ENCODE data around the gene CRACDL. TPM values are rescaled to one million over a fixed set of nuclear protein-coding genes. Genes with fewer than 3 reads are reported as not detected.

CRACDL gene
- total and polyA plus RNA-seq, 2 of the 13 experiments (the other 11 are each of a cell fraction or from before 2014, with no cell fraction given) = 0.15 to 0.26 TPM

DNA sequence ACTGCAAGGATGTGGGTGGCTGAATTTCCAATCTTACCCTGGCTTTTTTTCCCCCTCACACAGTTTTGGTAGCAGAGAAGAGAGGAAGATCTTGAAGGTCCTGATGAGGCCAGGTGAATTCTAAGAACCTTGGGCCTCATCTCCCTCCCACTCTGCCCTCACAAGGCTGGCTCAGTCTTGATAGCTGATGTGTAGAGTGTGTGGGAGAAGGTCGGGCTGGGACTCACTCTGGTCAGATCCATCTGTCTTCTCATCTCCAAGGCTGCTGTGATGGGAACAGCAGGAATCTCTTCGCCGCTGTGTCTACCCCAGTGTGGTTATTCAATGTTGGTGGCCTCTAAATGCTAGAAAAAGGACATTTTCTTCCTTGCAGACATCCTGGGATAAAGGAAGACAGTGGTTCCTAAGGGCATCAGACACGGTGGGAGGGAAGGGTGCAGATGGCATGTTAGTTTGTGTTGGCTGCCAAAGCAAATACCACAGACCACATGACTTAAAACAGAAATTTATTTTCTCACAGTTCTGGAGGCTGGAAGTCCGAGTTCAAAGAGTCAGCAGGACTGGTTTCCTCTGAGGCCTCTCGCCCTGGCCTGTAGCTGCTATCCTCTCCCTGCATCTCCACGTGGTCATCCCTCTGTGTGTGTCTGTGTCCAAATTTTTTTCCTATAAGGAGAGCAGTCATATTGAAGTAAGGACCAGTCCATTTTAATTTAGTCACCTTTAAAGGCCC is 167.5 kb downstream of the CRACDL start:
- 16% methylated on average over 7 of the region's 7 CpGs for WGBS (ENCODE audit: low lambda C conversion rate)
- no peaks in the 10 kb centered on the region for H4K20me1 ChIP-seq (ENCODE audit: insufficient read depth, low read length)
- H3K4me1 ChIP-seq (ENCODE audit: insufficient read depth, low read length) = peaks cover 57% of the 10 kb centered on the region
- no TSS peak for BruUV-seq (replicated peaks)
- ATAC-seq = peak; percentile 80
- intact Hi-C loops (cut with micrococcal nuclease; ENCODE audit: unreplicated experiment) = loop anchor here (2.0 to 5.0 kb wide), 2 partner anchors 26 to 36 kb away; partner anchors contain the start of gene MGAT4A
- no peaks in the 10 kb centered on the region for H3K36me3 ChIP-seq (replicated peaks in 1 of 2; ENCODE audit: control insufficient read depth in 1 of 2, insufficient read depth in 2 of 2, low read length in 2 of 2)
- POLR2A ChIA-PET = interaction anchor here (0.7 to 2.5 kb wide), 6 partner anchors 27 to 67 kb away, joined by 3 to 12 read pairs (median 6); partner anchors contain the start of gene MGAT4A
- FAIRE-seq = peak; percentile 87
- no peak overlapping the region for H2AFZ ChIP-seq (ENCODE audit: low read length)
- H3K4me2 ChIP-seq (ENCODE audit: low read depth, low read length) = peak overlapping the region; percentile 73
- peak overlapping the region; percentile 37; the same call in 1 of the 2 replicates for H3K9ac ChIP-seq (ENCODE audit: insufficient read depth, low read depth, low read length)
- no peaks in the 10 kb centered on the region for H3K9me3 ChIP-seq (ENCODE audit: low read length)
- in situ Hi-C loops (cut with HindIII; ENCODE audit: extremely low pct_ligation_motif_present, low pct_unique_long_range_greater_than_20kb) = loop anchor here (5.0 kb wide), 1 partner anchor 49 kb away; no protein-coding TSS in a partner anchor
- DNase-seq (ENCODE audit: low spot score) = peak; percentile 88
- peak overlapping the region in 2 of 3 experiments; percentile 9 to 47; a peak in 2 of 6 replicates for H3K4me3 ChIP-seq (replicated peaks in 1 of 3; ENCODE audit: insufficient read depth in 1 of 3, low read depth in 2 of 3, low read length in 3 of 3)
- H3K79me2 ChIP-seq (ENCODE audit: insufficient read depth, low read length) = no peaks in the 10 kb centered on the region
- CTCF ChIA-PET (ENCODE audit: low intra/inter-chr PET ratio, low total read pairs) = no interaction called here
- H3K27ac ChIP-seq (ENCODE audit: extremely low read length, insufficient read depth, low read length) = no peak overlapping the region
- no peaks in the 10 kb centered on the region for H3K27me3 ChIP-seq (ENCODE audit: control insufficient read depth in 1 of 2, insufficient read depth in 2 of 2, low read length in 2 of 2)
- TF ChIP-seq ETV6 (CRISPR knock-in tag; conservative IDR thresholded peaks at IDR 0.05) (0 out of 2 replicates have a peak, but pooled peaks have one; percentile 32), TBX3 (IDR thresholded peaks at IDR 0.05; ENCODE audit: borderline replicate concordance) (peak; percentile 12; the same call in 1 of the 2 replicates), MIXL1 (CRISPR knock-in tag; IDR thresholded peaks at IDR 0.05) (0 out of 2 replicates have a peak, but pooled peaks have one; percentile 13), LCORL (IDR thresholded peaks at IDR 0.05) (no peak), LCORL (CRISPR knock-in tag; IDR thresholded peaks at IDR 0.05) (0 out of 2 replicates have a peak, but pooled peaks have one; percentile 44), MZF1 (CRISPR knock-in tag; IDR thresholded peaks at IDR 0.05; ENCODE audit: borderline replicate concordance) (no peak), KLF16 (CRISPR knock-in tag; IDR thresholded peaks at IDR 0.05) (peak in 1 of 2 experiments; percentile 25; a peak in 1 of 4 replicates), THAP11 (CRISPR knock-in tag; IDR thresholded peaks at IDR 0.05) (0 out of 2 replicates have a peak, but pooled peaks have one; percentile 17), BCL6 (CRISPR knock-in tag; IDR thresholded peaks at IDR 0.05) (0 out of 2 replicates have a peak, but pooled peaks have one; percentile 46), FOXK1 (CRISPR knock-in tag; IDR thresholded peaks at IDR 0.05; ENCODE audit: borderline replicate concordance, low read depth) (0 out of 2 replicates have a peak, but pooled peaks have one; percentile 22), SAP130 (CRISPR knock-in tag; IDR thresholded peaks at IDR 0.05; ENCODE audit: low read depth) (peak; percentile 72), TCF7 (IDR thresholded peaks at IDR 0.05; ENCODE audit: low read depth) (peak; percentile 59; the same call in 1 of the 2 replicates), ZFY (CRISPR knock-in tag; IDR thresholded peaks at IDR 0.05) (peak; percentile 64; the same call in 1 of the 2 replicates)
- TF ChIP-seq, protein P1, sequence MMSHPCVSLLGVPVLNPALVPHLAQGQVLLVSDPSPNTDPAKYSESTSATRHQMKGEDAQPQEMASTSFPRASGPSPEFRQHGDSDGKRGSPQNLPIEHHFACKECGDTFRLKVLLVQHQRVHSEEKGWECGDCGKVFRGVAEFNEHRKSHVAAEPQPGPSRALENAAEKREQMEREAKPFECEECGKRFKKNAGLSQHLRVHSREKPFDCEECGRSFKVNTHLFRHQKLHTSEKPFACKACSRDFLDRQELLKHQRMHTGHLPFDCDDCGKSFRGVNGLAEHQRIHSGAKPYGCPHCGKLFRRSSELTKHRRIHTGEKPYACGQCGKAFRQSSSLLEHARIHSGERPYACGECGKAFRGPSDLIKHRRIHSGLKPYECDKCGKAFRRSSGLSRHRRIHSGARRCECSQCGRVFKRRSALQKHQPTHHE (CRISPR knock-in tag; IDR thresholded peaks at IDR 0.05; ENCODE audit: borderline replicate concordance) = no peak
- TF ChIP-seq, protein P2, sequence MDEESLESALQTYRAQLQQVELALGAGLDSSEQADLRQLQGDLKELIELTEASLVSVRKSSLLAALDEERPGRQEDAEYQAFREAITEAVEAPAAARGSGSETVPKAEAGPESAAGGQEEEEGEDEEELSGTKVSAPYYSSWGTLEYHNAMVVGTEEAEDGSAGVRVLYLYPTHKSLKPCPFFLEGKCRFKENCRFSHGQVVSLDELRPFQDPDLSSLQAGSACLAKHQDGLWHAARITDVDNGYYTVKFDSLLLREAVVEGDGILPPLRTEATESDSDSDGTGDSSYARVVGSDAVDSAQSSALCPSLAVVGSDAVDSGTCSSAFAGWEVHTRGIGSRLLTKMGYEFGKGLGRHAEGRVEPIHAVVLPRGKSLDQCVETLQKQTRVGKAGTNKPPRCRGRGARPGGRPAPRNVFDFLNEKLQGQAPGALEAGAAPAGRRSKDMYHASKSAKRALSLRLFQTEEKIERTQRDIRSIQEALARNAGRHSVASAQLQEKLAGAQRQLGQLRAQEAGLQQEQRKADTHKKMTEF (CRISPR knock-in tag; IDR thresholded peaks at IDR 0.05) = 0 out of 2 replicates have a peak, but pooled peaks have one; percentile 19
- TF ChIP-seq, protein P3, sequence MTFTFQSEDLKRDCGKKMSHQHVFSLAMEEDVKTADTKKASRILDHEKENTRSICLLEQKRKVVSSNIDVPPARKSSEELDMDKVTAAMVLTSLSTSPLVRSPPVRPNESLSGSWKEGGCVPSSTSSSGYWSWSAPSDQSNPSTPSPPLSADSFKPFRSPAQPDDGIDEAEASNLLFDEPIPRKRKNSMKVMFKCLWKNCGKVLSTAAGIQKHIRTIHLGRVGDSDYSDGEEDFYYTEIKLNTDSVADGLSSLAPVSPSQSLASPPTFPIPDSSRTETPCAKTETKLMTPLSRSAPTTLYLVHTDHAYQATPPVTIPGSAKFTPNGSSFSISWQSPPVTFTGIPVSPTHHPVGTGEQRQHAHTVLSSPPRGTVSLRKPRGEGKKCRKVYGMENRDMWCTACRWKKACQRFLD (CRISPR knock-in tag; IDR thresholded peaks at IDR 0.05; ENCODE audit: borderline replicate concordance) = no peak
- TF ChIP-seq, protein P4, sequence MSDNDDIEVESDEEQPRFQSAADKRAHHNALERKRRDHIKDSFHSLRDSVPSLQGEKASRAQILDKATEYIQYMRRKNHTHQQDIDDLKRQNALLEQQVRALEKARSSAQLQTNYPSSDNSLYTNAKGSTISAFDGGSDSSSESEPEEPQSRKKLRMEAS (IDR thresholded peaks at IDR 0.05) = peak; percentile 90
